ENCODE measurements around the gene MYO7B. TPM values are rescaled to one million over a fixed set of nuclear protein-coding genes. Genes with fewer than 3 reads are reported as not detected.

The MYO7B gene
- total and polyA plus RNA-seq, 2 donors (not counting 1 experiment from before 2014, with no cell fraction given) = under 0.01 TPM; not detected in 1

GRCh38 chr2:127606625-127607398, 71.3 kb downstream of the MYO7B start:
- H3K27me3 ChIP-seq (ENCODE audit: control insufficient read depth, insufficient read depth, low read length) = no peaks in the 10 kb centered on the region
- H4K20me1 ChIP-seq (ENCODE audit: control insufficient read depth, extremely low read depth, insufficient read depth, low read length) = no peaks in the 10 kb centered on the region
- no peak overlapping the region for H3K4me3 ChIP-seq (replicated peaks in 1 of 4; ENCODE audit: control extremely low read depth in 1 of 4, insufficient read depth in 1 of 4, low read depth in 3 of 4, low read length in 4 of 4)
- H3K4me2 ChIP-seq (ENCODE audit: extremely low read depth, insufficient read depth, low read length) = no peak overlapping the region
- H3K36me3 ChIP-seq (ENCODE audit: control insufficient read depth, insufficient read depth, low read length) = no peaks in the 10 kb centered on the region
- no peak overlapping the region for H3K27ac ChIP-seq (ENCODE audit: insufficient read depth, low read length)
- TF ChIP-seq CTCF (conservative IDR thresholded peaks at IDR 0.05 in 1 of 2, IDR thresholded peaks at IDR 0.05 in 1 of 2; ENCODE audit: low read depth in 1 of 2, low read length in 2 of 2) (no peak), EZH2 (IDR thresholded peaks at IDR 0.05; ENCODE audit: low read length, missing control alignments) (no peak)
- H3K9ac ChIP-seq (ENCODE audit: insufficient read depth, low read length) = no peak overlapping the region
- H3K79me2 ChIP-seq (ENCODE audit: control insufficient read depth, insufficient read depth, low read length) = no peaks in the 10 kb centered on the region
- no peaks in the 10 kb centered on the region for H3K4me1 ChIP-seq (ENCODE audit: control insufficient read depth, extremely low read depth, insufficient read depth, low read length)
- no peak for DNase-seq (ENCODE audit: low read depth in 2 of 2)
- no peaks in the 10 kb centered on the region for H3K9me3 ChIP-seq (ENCODE audit: control insufficient read depth, insufficient read depth, low read depth, low read length)
- H2AFZ ChIP-seq (ENCODE audit: low read length) = no peak overlapping the region

- Histone ChIP-seq H3K4me3 (replicated peaks in 1 of 4; ENCODE audit: control extremely low read depth in 1 of 4, insufficient read depth in 1 of 4, low read depth in 3 of 4, low read length in 4 of 4) (no peak overlapping the region), H3K4me1 (ENCODE audit: control insufficient read depth, extremely low read depth, insufficient read depth, low read length) (no peaks in the 10 kb centered on the region), H3K27ac (ENCODE audit: insufficient read depth, low read length) (no peak overlapping the region), H2AFZ (ENCODE audit: low read length) (no peak overlapping the region), H3K4me2 (ENCODE audit: extremely low read depth, insufficient read depth, low read length) (no peak overlapping the region), H3K79me2 (ENCODE audit: control insufficient read depth, insufficient read depth, low read length) (no peaks in the 10 kb centered on the region), H3K9me3 (ENCODE audit: control insufficient read depth, insufficient read depth, low read depth, low read length) (no peaks in the 10 kb centered on the region), H4K20me1 (ENCODE audit: control insufficient read depth, extremely low read depth, insufficient read depth, low read length) (no peaks in the 10 kb centered on the region), H3K36me3 (ENCODE audit: control insufficient read depth, insufficient read depth, low read length) (no peaks in the 10 kb centered on the region), H3K27me3 (ENCODE audit: control insufficient read depth, insufficient read depth, low read length) (no peaks in the 10 kb centered on the region), H3K9ac (ENCODE audit: insufficient read depth, low read length) (no peak overlapping the region)
- TF ChIP-seq EZH2 (IDR thresholded peaks at IDR 0.05; ENCODE audit: low read length, missing control alignments) (no peak), CTCF (conservative IDR thresholded peaks at IDR 0.05 in 1 of 2, IDR thresholded peaks at IDR 0.05 in 1 of 2; ENCODE audit: low read depth in 1 of 2, low read length in 2 of 2) (no peak)
- no peak for DNase-seq (ENCODE audit: low read depth in 2 of 2)
Measured at GRCh38 chr2:127607399-127607908, 72.0 kb downstream of the MYO7B start.

GRCh38 chr2:127608061-127609030, 72.9 kb downstream of the MYO7B start:
- H3K36me3 ChIP-seq (ENCODE audit: control insufficient read depth, insufficient read depth, low read length) = no peaks in the 10 kb centered on the region
- no peak overlapping the region for H3K9ac ChIP-seq (ENCODE audit: insufficient read depth, low read length)
- H3K4me3 ChIP-seq (replicated peaks in 1 of 4; ENCODE audit: control extremely low read depth in 1 of 4, insufficient read depth in 1 of 4, low read depth in 3 of 4, low read length in 4 of 4) = no peak overlapping the region
- no peak for DNase-seq (ENCODE audit: low read depth in 2 of 2)
- H2AFZ ChIP-seq (ENCODE audit: low read length) = no peak overlapping the region
- H3K27me3 ChIP-seq (ENCODE audit: control insufficient read depth, insufficient read depth, low read length) = no peaks in the 10 kb centered on the region
- no peaks in the 10 kb centered on the region for H3K79me2 ChIP-seq (ENCODE audit: control insufficient read depth, insufficient read depth, low read length)
- H3K4me1 ChIP-seq (ENCODE audit: control insufficient read depth, extremely low read depth, insufficient read depth, low read length) = no peaks in the 10 kb centered on the region
- no peaks in the 10 kb centered on the region for H4K20me1 ChIP-seq (ENCODE audit: control insufficient read depth, extremely low read depth, insufficient read depth, low read length)
- no peaks in the 10 kb centered on the region for H3K9me3 ChIP-seq (ENCODE audit: control insufficient read depth, insufficient read depth, low read depth, low read length)
- H3K4me2 ChIP-seq (ENCODE audit: extremely low read depth, insufficient read depth, low read length) = no peak overlapping the region
- TF ChIP-seq EZH2 (IDR thresholded peaks at IDR 0.05; ENCODE audit: low read length, missing control alignments) (no peak), CTCF (conservative IDR thresholded peaks at IDR 0.05 in 1 of 2, IDR thresholded peaks at IDR 0.05 in 1 of 2; ENCODE audit: low read depth in 1 of 2, low read length in 2 of 2) (no peak)
- no peak overlapping the region for H3K27ac ChIP-seq (ENCODE audit: insufficient read depth, low read length)
